Measurements from ENCODE around the gene ARL8B.

The ARL8B gene

DNA sequence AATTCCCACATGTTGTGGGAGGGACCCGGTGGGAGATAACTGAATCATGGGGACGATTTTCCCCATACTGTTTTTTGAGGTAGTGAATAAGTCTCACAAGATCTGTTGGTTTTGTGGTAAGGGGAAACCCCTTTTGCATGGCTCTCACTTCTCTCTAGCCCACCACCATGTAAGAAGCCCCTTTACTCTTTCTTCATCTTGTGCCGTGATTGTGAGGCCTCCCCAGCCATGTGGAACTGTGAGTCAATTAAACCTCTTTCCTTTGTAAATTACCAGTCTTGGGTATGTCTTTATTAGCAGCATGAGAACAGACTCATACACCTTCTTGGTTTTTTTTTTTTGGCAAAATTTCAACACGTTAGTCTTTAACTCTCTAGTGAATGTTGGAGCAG lies 18.1 kb downstream of the ARL8B start:
- ATAC-seq, result no peak

DNA sequence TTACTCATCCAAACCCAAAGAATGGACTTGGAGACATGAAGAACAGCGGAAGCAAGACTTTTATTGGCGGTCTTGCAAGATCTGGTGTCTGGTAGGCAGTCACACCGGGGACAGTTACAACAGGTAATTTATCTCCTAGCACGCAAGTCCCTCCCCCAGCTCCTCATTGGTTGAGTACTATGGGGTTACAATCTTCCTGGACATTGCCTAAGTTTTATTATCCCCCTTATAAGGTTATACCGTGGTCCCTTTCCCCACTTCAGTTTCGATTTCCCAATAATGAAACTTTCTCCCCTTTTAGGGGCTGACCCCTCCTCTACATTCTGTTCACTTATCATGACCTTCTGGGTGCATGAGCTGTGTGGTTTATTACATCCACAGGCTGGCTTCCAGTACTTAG lies 18.7 kb downstream of the ARL8B start:
- no peak for ATAC-seq
- TF ChIP-seq RARB (CRISPR knock-in tag; IDR thresholded peaks at IDR 0.05) (no peak), TCF4 (CRISPR knock-in tag; IDR thresholded peaks at IDR 0.05; ENCODE audit: borderline replicate concordance) (no peak), SNAI2 (CRISPR knock-in tag; IDR thresholded peaks at IDR 0.05) (no peak), BACH2 (CRISPR knock-in tag; IDR thresholded peaks at IDR 0.05; ENCODE audit: borderline replicate concordance) (no peak), PPARA (CRISPR knock-in tag; IDR thresholded peaks at IDR 0.05; ENCODE audit: borderline replicate concordance) (no peak), ZNF70 (CRISPR knock-in tag; IDR thresholded peaks at IDR 0.05) (no peak), ZNF8 (CRISPR knock-in tag; IDR thresholded peaks at IDR 0.05) (no peak), ZFP30 (CRISPR knock-in tag; IDR thresholded peaks at IDR 0.05) (no peak), CSDC2 (CRISPR knock-in tag; IDR thresholded peaks at IDR 0.05) (no peak)
- TF ChIP-seq, protein P1, sequence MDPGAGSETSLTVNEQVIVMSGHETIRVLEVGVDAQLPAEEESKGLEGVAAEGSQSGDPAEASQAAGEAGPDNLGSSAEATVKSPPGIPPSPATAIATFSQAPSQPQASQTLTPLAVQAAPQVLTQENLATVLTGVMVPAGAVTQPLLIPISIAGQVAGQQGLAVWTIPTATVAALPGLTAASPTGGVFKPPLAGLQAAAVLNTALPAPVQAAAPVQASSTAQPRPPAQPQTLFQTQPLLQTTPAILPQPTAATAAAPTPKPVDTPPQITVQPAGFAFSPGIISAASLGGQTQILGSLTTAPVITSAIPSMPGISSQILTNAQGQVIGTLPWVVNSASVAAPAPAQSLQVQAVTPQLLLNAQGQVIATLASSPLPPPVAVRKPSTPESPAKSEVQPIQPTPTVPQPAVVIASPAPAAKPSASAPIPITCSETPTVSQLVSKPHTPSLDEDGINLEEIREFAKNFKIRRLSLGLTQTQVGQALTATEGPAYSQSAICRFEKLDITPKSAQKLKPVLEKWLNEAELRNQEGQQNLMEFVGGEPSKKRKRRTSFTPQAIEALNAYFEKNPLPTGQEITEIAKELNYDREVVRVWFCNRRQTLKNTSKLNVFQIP (CRISPR knock-in tag; IDR thresholded peaks at IDR 0.05; ENCODE audit: borderline replicate concordance, low read depth), result no peak
- TF ChIP-seq, protein P2, sequence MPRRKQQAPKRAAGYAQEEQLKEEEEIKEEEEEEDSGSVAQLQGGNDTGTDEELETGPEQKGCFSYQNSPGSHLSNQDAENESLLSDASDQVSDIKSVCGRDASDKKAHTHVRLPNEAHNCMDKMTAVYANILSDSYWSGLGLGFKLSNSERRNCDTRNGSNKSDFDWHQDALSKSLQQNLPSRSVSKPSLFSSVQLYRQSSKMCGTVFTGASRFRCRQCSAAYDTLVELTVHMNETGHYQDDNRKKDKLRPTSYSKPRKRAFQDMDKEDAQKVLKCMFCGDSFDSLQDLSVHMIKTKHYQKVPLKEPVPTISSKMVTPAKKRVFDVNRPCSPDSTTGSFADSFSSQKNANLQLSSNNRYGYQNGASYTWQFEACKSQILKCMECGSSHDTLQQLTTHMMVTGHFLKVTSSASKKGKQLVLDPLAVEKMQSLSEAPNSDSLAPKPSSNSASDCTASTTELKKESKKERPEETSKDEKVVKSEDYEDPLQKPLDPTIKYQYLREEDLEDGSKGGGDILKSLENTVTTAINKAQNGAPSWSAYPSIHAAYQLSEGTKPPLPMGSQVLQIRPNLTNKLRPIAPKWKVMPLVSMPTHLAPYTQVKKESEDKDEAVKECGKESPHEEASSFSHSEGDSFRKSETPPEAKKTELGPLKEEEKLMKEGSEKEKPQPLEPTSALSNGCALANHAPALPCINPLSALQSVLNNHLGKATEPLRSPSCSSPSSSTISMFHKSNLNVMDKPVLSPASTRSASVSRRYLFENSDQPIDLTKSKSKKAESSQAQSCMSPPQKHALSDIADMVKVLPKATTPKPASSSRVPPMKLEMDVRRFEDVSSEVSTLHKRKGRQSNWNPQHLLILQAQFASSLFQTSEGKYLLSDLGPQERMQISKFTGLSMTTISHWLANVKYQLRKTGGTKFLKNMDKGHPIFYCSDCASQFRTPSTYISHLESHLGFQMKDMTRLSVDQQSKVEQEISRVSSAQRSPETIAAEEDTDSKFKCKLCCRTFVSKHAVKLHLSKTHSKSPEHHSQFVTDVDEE (CRISPR knock-in tag; IDR thresholded peaks at IDR 0.05), result no peak
- TF ChIP-seq, protein P3, sequence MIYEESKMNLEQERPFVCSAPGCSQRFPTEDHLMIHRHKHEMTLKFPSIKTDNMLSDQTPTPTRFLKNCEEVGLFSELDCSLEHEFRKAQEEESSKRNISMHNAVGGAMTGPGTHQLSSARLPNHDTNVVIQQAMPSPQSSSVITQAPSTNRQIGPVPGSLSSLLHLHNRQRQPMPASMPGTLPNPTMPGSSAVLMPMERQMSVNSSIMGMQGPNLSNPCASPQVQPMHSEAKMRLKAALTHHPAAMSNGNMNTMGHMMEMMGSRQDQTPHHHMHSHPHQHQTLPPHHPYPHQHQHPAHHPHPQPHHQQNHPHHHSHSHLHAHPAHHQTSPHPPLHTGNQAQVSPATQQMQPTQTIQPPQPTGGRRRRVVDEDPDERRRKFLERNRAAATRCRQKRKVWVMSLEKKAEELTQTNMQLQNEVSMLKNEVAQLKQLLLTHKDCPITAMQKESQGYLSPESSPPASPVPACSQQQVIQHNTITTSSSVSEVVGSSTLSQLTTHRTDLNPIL (CRISPR knock-in tag; IDR thresholded peaks at IDR 0.05; ENCODE audit: low read depth), result no peak

More for the DNA sequence above, 18.1 kb downstream of the ARL8B start:
- TF ChIP-seq, protein P4, sequence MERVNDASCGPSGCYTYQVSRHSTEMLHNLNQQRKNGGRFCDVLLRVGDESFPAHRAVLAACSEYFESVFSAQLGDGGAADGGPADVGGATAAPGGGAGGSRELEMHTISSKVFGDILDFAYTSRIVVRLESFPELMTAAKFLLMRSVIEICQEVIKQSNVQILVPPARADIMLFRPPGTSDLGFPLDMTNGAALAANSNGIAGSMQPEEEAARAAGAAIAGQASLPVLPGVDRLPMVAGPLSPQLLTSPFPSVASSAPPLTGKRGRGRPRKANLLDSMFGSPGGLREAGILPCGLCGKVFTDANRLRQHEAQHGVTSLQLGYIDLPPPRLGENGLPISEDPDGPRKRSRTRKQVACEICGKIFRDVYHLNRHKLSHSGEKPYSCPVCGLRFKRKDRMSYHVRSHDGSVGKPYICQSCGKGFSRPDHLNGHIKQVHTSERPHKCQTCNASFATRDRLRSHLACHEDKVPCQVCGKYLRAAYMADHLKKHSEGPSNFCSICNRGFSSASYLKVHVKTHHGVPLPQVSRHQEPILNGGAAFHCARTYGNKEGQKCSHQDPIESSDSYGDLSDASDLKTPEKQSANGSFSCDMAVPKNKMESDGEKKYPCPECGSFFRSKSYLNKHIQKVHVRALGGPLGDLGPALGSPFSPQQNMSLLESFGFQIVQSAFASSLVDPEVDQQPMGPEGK (CRISPR knock-in tag; IDR thresholded peaks at IDR 0.05; ENCODE audit: borderline replicate concordance), result no peak
- TF ChIP-seq OSR1 (CRISPR knock-in tag; IDR thresholded peaks at IDR 0.05), result no peak
- TF ChIP-seq, protein P3 (CRISPR knock-in tag; IDR thresholded peaks at IDR 0.05; ENCODE audit: low read depth), result no peak

DNA sequence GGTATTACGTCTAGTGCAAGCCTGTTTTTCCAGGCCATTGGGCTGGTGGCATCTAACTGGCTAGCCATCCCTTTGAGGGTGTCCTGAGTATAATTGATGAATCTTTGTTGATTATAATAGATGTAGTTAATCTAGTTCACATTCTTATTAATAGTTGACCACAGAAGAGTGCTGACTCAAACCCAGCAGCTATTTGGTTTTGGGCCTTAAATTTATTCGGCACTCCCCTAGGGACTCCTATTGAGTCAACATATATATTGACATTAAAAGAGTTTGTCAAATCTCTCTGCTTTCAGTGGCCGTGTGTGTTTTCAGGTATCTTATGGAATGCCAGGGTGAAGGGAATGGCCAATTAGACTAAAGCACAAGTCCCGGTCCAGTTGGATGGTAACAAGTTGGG lies 19.7 kb downstream of the ARL8B start:
- TF ChIP-seq, protein P4 (CRISPR knock-in tag; IDR thresholded peaks at IDR 0.05; ENCODE audit: borderline replicate concordance), result no peak
- TF ChIP-seq ZNF8 (CRISPR knock-in tag; IDR thresholded peaks at IDR 0.05) (no peak), ZNF565 (CRISPR knock-in tag; conservative IDR thresholded peaks at IDR 0.05; ENCODE audit: low read depth) (no peak), CSDC2 (CRISPR knock-in tag; IDR thresholded peaks at IDR 0.05) (no peak), ZFP3 (CRISPR knock-in tag; IDR thresholded peaks at IDR 0.05) (no peak), ZNF70 (CRISPR knock-in tag; IDR thresholded peaks at IDR 0.05) (no peak)
- ATAC-seq, result no peak

DNA sequence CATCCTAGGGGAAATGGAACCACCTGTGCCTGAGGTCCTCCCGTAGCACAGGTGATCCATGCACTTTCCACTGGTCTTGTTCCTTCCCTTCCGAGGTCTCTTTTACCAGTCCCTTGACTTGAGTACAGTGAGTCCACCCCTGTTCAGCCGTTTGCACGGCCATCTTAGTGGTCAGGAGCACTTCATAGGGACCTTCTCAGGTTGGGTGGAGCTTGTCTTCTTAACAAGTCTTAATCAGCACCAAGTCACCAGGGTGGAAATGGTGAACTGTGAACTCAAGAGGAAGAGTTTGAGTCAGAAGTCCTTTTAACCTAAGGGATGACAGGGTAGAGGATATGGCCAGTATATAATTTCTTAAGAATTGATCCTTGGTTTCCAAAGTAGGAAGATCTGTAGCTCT lies 21.4 kb downstream of the ARL8B start:
- ATAC-seq, result no peak
- TF ChIP-seq SNAI2 (CRISPR knock-in tag; IDR thresholded peaks at IDR 0.05), result no peak
- TF ChIP-seq CSDC2 (CRISPR knock-in tag; IDR thresholded peaks at IDR 0.05), result no peak
- no peak for TF ChIP-seq ISL1 (CRISPR knock-in tag; IDR thresholded peaks at IDR 0.05)
- no peak for TF ChIP-seq TOX (CRISPR knock-in tag; IDR thresholded peaks at IDR 0.05; ENCODE audit: borderline replicate concordance)
- no peak for TF ChIP-seq ZNF8 (CRISPR knock-in tag; IDR thresholded peaks at IDR 0.05)
- no peak for TF ChIP-seq GLIS3 (CRISPR knock-in tag; IDR thresholded peaks at IDR 0.05)
- no peak for TF ChIP-seq ZNF70 (CRISPR knock-in tag; IDR thresholded peaks at IDR 0.05)
- TF ChIP-seq ZFP3 (CRISPR knock-in tag; IDR thresholded peaks at IDR 0.05), result no peak
- no peak for TF ChIP-seq ESRRG (CRISPR knock-in tag; IDR thresholded peaks at IDR 0.05)
